A549 (cell line): ENCODE data around the gene SYNPO2. TPM values are rescaled to one million over a fixed set of nuclear protein-coding genes. Genes with fewer than 3 reads are reported as not detected.
"Not testable (repeated sequence)": the region's sequence is repeated elsewhere in the genome, so short reads cannot be mapped to it uniquely, and the experiment has no call there.

ENCODE experiments used
- ATAC-seq, 2 experiments: fragments of 200-7000 bp in 1 of 2; fragments of >200 bp in 1 of 2; cut with Nextera tagmentation in 1 of 2; cut with Tn5 transposase in 1 of 2; 3 replicates each; pipeline versions ENCODE4 v1.8.0 to v1.9.1; 2018 to 2020; ENCODE audit warnings: mild to moderate bottlenecking in 1 of 2, moderate library complexity in 1 of 2
- CTCF ChIA-PET: fragments of 300-600 bp; sonication (Branson Sonifier 250); formaldehyde crosslinking; extraction: SDS; loops from one replicate; lab custom pipeline; 2021; ENCODE audit warnings: antibody characterized with exemption, inconsistent platforms; lab: Yijun Ruan, JAX
- POLR2A ChIA-PET: fragments of 350-600 bp; formaldehyde crosslinking; extraction: SDS; loops from one replicate; lab custom pipeline; 2021; ENCODE audit warnings: antibody characterized with exemption, inconsistent platforms; lab: Yijun Ruan, JAX
- DNase-seq, 2 experiments: peaks; one replicate each; pipeline versions ENCODE4 v3.0.0 to v3.0.0-alpha.2; 2011 to 2016; ENCODE audit warnings: low read depth in 1 of 2, low spot score in 1 of 2
- FAIRE-seq: peaks from 2 replicates; lab custom pipeline; 2011; peaks lifted over from hg19 to GRCh38; lab: Jason Lieb, UNC
- H3K27ac ChIP-seq, 2 experiments: fragments of >200 bp; sonication (Bioruptor Twin); formaldehyde crosslinking; 3 replicates each; pipeline ENCODE4 v1.5.1; 2016 to 2017
- H3K4me1 ChIP-seq: fragments of >200 bp; sonication (Bioruptor Twin); formaldehyde crosslinking; 3 replicates; pipeline ENCODE4 v1.6.1; 2016
- H3K4me2 ChIP-seq: fragments of >200 bp; sonication (Bioruptor Twin); formaldehyde crosslinking; 3 replicates; pipeline ENCODE4 v1.6.1; 2016
- H3K4me3 ChIP-seq: fragments of >200 bp; sonication (Bioruptor Twin); formaldehyde crosslinking; 3 replicates; pipeline ENCODE4 v1.5.1; 2016
- H3K9me3 ChIP-seq: fragments of >200 bp; sonication (Bioruptor Twin); formaldehyde crosslinking; 3 replicates; pipeline ENCODE4 v1.6.1; 2016
- BHLHE40 ChIP-seq: IDR thresholded peaks from 2 replicates; pipeline ENCODE4 v1.6.1; 2012; ENCODE audit warnings: low read depth, low read length, inconsistent platforms
- CBX8 ChIP-seq: fragments of 200-600 bp; sonication (generic); IDR thresholded peaks from 2 replicates; pipeline ENCODE4 v1.6.1; 2016
- CHD4 ChIP-seq: fragments of 200-600 bp; sonication (generic); IDR thresholded peaks from 2 replicates; pipeline ENCODE4 v1.6.1; 2016; ENCODE audit warnings: antibody characterized with exemption, mild to moderate bottlenecking, borderline replicate concordance
- EHMT2 ChIP-seq: fragments of 200-600 bp; sonication (generic); IDR thresholded peaks from 2 replicates; pipeline ENCODE4 v1.6.1; 2016; ENCODE audit warnings: antibody characterized with exemption, low read depth, mild to moderate bottlenecking, moderate library complexity
- ELK1 ChIP-seq: fragments of 150-350 bp; IDR thresholded peaks from 2 replicates; pipeline ENCODE4 v1.6.1; 2014; ENCODE audit warnings: low read depth, mild to moderate bottlenecking, low read length
- EP300 ChIP-seq, 2 experiments: fragments of >200 bp; sonication (Bioruptor Twin); formaldehyde crosslinking; IDR thresholded peaks; 2 replicates in 1 of 2; 3 replicates in 1 of 2; pipeline ENCODE4 v1.6.1; 2016 to 2017
- ESRRA ChIP-seq: fragments of 150-350 bp; IDR thresholded peaks from 2 replicates; pipeline ENCODE4 v1.6.1; 2014; ENCODE audit warnings: mild to moderate bottlenecking, low read length, borderline replicate concordance
- FOSB ChIP-seq: fragments of 250-450 bp; sonication (Bioruptor Pico); IDR thresholded peaks from 2 replicates; pipeline ENCODE4 v1.5.0; 2020; ENCODE audit warnings: mild to moderate bottlenecking, moderate library complexity
- FOSL2 ChIP-seq, 2 experiments: fragments of 450-650 bp in 1 of 2; fragments of >200 bp in 1 of 2; sonication (Bioruptor Twin) in 1 of 2; formaldehyde crosslinking; IDR thresholded peaks; 2 replicates each; pipeline versions ENCODE4 v1.5.0 to v1.6.1; 2016 to 2020; ENCODE audit warnings: mild to moderate bottlenecking in 1 of 2, moderate library complexity in 1 of 2
- FOXS1 ChIP-seq: fragments of 250-450 bp; sonication (Bioruptor Pico); IDR thresholded peaks from 2 replicates; pipeline ENCODE4 v1.5.0; 2020; ENCODE audit warnings: mild to moderate bottlenecking, moderate library complexity
- HDAC2 ChIP-seq: fragments of 200-600 bp; sonication (generic); IDR thresholded peaks from 2 replicates; pipeline ENCODE4 v1.6.1; 2016
- HOXB5 ChIP-seq: fragments of 250-450 bp; sonication (Bioruptor Pico); IDR thresholded peaks from 2 replicates; pipeline ENCODE4 v1.5.0; 2020; ENCODE audit warnings: mild to moderate bottlenecking, moderate library complexity
- NR3C1 ChIP-seq: fragments of >200 bp; sonication (Bioruptor Twin); formaldehyde crosslinking; IDR thresholded peaks from 3 replicates; pipeline ENCODE4 v1.6.1; 2017
- PHF8 ChIP-seq: fragments of 200-600 bp; sonication (generic); IDR thresholded peaks from 2 replicates; pipeline ENCODE4 v1.6.1; 2016; ENCODE audit warnings: low read depth, mild to moderate bottlenecking, antibody characterized with exemption, moderate library complexity, borderline replicate concordance
- POLR2A ChIP-seq: IDR thresholded peaks from 2 replicates; pipeline ENCODE4 v1.6.1; 2012; ENCODE audit warnings: mild to moderate bottlenecking, low read length
- POLR2AphosphoS2 ChIP-seq: conservative IDR thresholded peaks from 2 replicates; pipeline ENCODE4 v1.6.1; 2012; ENCODE audit warnings: low read length, improper control_type of control experiment, inconsistent platforms
- RARB ChIP-seq: fragments of 250-450 bp; sonication (Bioruptor Pico); IDR thresholded peaks from 2 replicates; pipeline ENCODE4 v1.8.0; 2021; ENCODE audit warnings: mild to moderate bottlenecking, moderate library complexity
- RCOR1 ChIP-seq: fragments of 150-350 bp; IDR thresholded peaks from 2 replicates; pipeline ENCODE4 v1.6.1; 2014; ENCODE audit warnings: antibody characterized with exemption, low read length, low read depth
- REST ChIP-seq: fragments of 200-600 bp; sonication (generic); IDR thresholded peaks from 2 replicates; pipeline ENCODE4 v1.6.1; 2016; ENCODE audit warnings: antibody characterized with exemption, mild to moderate bottlenecking, moderate library complexity
- RFX5 ChIP-seq: fragments of 450-650 bp; IDR thresholded peaks from 2 replicates; pipeline ENCODE4 v1.7.1; 2014; ENCODE audit warnings: antibody characterized with exemption, mild to moderate bottlenecking, moderate library complexity
- RNF2 ChIP-seq: fragments of 200-600 bp; sonication (generic); IDR thresholded peaks from 2 replicates; pipeline ENCODE4 v1.6.1; 2016; ENCODE audit warnings: low read depth, mild to moderate bottlenecking, antibody characterized with exemption, moderate library complexity, borderline replicate concordance
- SREBF2 ChIP-seq: fragments of 450-650 bp; IDR thresholded peaks from 2 replicates; pipeline ENCODE4 v1.6.1; 2014; ENCODE audit warnings: mild to moderate bottlenecking, moderate library complexity
- TFCP2L1 ChIP-seq: fragments of 250-450 bp; sonication (Bioruptor Pico); IDR thresholded peaks from 2 replicates; pipeline ENCODE4 v1.5.0; 2021; ENCODE audit warnings: mild to moderate bottlenecking
- TP53 ChIP-seq: fragments of 250-450 bp; sonication (Bioruptor Pico); IDR thresholded peaks from 2 replicates; pipeline ENCODE4 v1.5.0; 2021; ENCODE audit warnings: mild to moderate bottlenecking, moderate library complexity
- ZC3H11A ChIP-seq: fragments of 450-650 bp; IDR thresholded peaks from 2 replicates; pipeline ENCODE4 v1.6.1; 2014; ENCODE audit warnings: antibody characterized with exemption, mild to moderate bottlenecking
- ZFP36 ChIP-seq: fragments of 450-650 bp; IDR thresholded peaks from 2 replicates; pipeline ENCODE4 v1.6.1; 2014; ENCODE audit warnings: borderline replicate concordance; ENCODE audit not compliant: partially characterized antibody
- WGBS: methylation state at CpG from one replicate; pipeline ENCODE4 v1.1.6; 2017; ENCODE audit errors: missing lambda C conversion rate; 5-methylcytosine and 5-hydroxymethylcytosine counted together
- polyA plus RNA-seq, 4 experiments: library from polyadenylated mRNA; depleted of rRNA in 3 of 4; stranded (reverse); fragments of >200 nt; fragmentation: RNase III in 1 of 4; extraction: RNeasy Plus Mini Kit Qiagen cat#74134 plus additional on column Dnase treatment in 1 of 4; gene quantifications; 2 replicates in 3 of 4; 3 replicates in 1 of 4; pipeline ENCODE4 v1.2.3, GENCODE V29; 2011 to 2017

SYNPO2 gene
- polyA plus RNA-seq, 2 of the 4 experiments (the other 2 are of a cell fraction), result 2.5 to 8.8 TPM

GRCh38 chr4:119008761-119009160 is 120.1 kb downstream of the SYNPO2 start:
- ChIA-PET POLR2A (no interaction called here), CTCF (interaction anchor here (1.2 kb wide), 1 partner anchor 26 kb away, joined by 3 read pairs; no protein-coding TSS in a partner anchor)
- Histone ChIP-seq H3K4me1 (no peaks in the 10 kb centered on the region), H3K27ac (no peak overlapping the region), H3K4me3 (no peak overlapping the region), H3K4me2 (no peak overlapping the region), H3K9me3 (no peaks in the 10 kb centered on the region)
- no peak for DNase-seq
- no peak for FAIRE-seq
- ATAC-seq, result no peak
- WGBS, result 44% methylated on average over 2 of the region's 2 CpGs
- TF ChIP-seq ESRRA (no peak), BHLHE40 (no peak), HDAC2 (no peak), EP300 (IDR thresholded peaks at IDR 0.05) (no peak), RNF2 (no peak), ZC3H11A (no peak), HOXB5 (no peak), CHD4 (no peak), FOSL2 (IDR thresholded peaks at IDR 0.05) (no peak), FOSL2 (CRISPR knock-in tag; IDR thresholded peaks at IDR 0.05) (no peak), RARB (CRISPR knock-in tag) (no peak), PHF8 (no peak), TP53 (CRISPR knock-in tag) (no peak)

- H3K4me2 ChIP-seq, H3K4me3 ChIP-seq, POLR2A ChIA-PET, H3K27ac ChIP-seq, H3K4me1 ChIP-seq, CTCF ChIA-PET, DNase-seq, H3K9me3 ChIP-seq, FAIRE-seq, ATAC-seq: not testable (repeated sequence)
- 73% methylated on average over 2 of the region's 2 CpGs for WGBS
Observed at GRCh38 chr4:119010221-119010620, 121.6 kb downstream of the SYNPO2 start.

- TF ChIP-seq RFX5 (no peak), POLR2A (no peak), REST (no peak), TFCP2L1 (CRISPR knock-in tag) (no peak), NR3C1 (no peak), FOSB (CRISPR knock-in tag) (no peak), ZFP36 (no peak), ELK1 (no peak), EHMT2 (no peak), CBX8 (no peak), FOXS1 (CRISPR knock-in tag) (no peak), RCOR1 (no peak), POLR2AphosphoS2 (no peak), SREBF2 (no peak)
- Histone ChIP-seq H3K9me3 (no peaks in the 10 kb centered on the region), H3K4me3 (no peak overlapping the region), H3K4me2 (no peak overlapping the region), H3K4me1 (no peaks in the 10 kb centered on the region), H3K27ac (no peak overlapping the region)
- FAIRE-seq, result no peak
- ChIA-PET CTCF (interaction anchor here (0.6 to 0.7 kb wide), 2 partner anchors 30 to 267 kb away, joined by 3 read pairs; no protein-coding TSS in a partner anchor), POLR2A (no interaction called here)
- no peak for DNase-seq
- WGBS, result 63% methylated on average over 7 of the region's 7 CpGs
- ATAC-seq, result no peak
Observed at GRCh38 chr4:119010909-119011606, 122.4 kb downstream of the SYNPO2 start.
